Pancreas (tissue), 10 donors: ENCODE measurements around the gene ARPIN. TPM values are rescaled to one million over a fixed set of nuclear protein-coding genes. Genes with fewer than 3 reads are reported as not detected.
"Not testable (repeated sequence)": the region's sequence is repeated elsewhere in the genome, so short reads cannot be mapped to it uniquely, and the experiment has no call there.

Experiments used
- ATAC-seq, 4 donors: fragments of 200-7000 bp; cut with Tn5 transposase; one replicate each; pipeline versions ENCODE4 v1.8.0 to v1.9.1; 2020; ENCODE audit warnings: mild to moderate bottlenecking in 4 of 4, moderate library complexity in 4 of 4
- DNase-seq, 6 donors: peaks; one replicate each; pipeline ENCODE4 v3.0.0-alpha.2; 2020
- FAIRE-seq: peaks from 2 replicates; lab custom pipeline; 2012; peaks lifted over from hg19 to GRCh38; lab: Jason Lieb, UNC
- H3K27ac ChIP-seq, 4 donors: fragments of 200-600 bp; sonication (generic); 1 replicate in 3 of 4; 2 replicates in 1 of 4; pipeline versions ENCODE4 v1.5.0 to v1.8.0; 2020
- H3K27me3 ChIP-seq, 4 donors: fragments of 200-600 bp; one replicate each; pipeline ENCODE4 v1.8.0; 2021
- H3K36me3 ChIP-seq, 3 donors: fragments of 200-600 bp; sonication (generic) in 1 of 3; one replicate each; pipeline versions ENCODE4 v1.5.0 to v1.8.0; 2020 to 2021
- H3K4me1 ChIP-seq, 3 donors: fragments of 200-600 bp; one replicate each; pipeline ENCODE4 v1.8.0; 2021
- H3K4me3 ChIP-seq, 4 donors: fragments of 200-600 bp; sonication (generic) in 2 of 4; one replicate each; pipeline versions ENCODE4 v1.5.0 to v1.8.0; 2020 to 2021
- H3K9me3 ChIP-seq, 4 donors: fragments of 200-600 bp; one replicate each; pipeline ENCODE4 v1.8.0; 2021
- CTCF ChIP-seq, 4 donors: fragments of 200-600 bp; sonication (generic) in 3 of 4; IDR thresholded peaks; one replicate each; pipeline versions ENCODE4 v1.5.0 to v1.8.0; 2021; ENCODE audit warnings: antibody characterized with exemption in 4 of 4
- WGBS, 2 donors: extraction: QIAGEN DNeasy Blood & Tissue Kit; methylation state at CpG; one replicate each; pipeline ENCODE4 v1.1.7; 2013; 5-methylcytosine and 5-hydroxymethylcytosine counted together
- intact Hi-C, 3 donors: fragments of 100-400 bp; cut with DNase I; formaldehyde crosslinking; loops; one replicate each; pipeline versions ENCODE4 v1.11.1 to v1.14.2; 2022
- polyA plus RNA-seq, 2 donors: library from polyadenylated mRNA; stranded (reverse); fragments of 200-250 nt; gene quantifications; one replicate each; pipeline ENCODE4 v1.2.3, GENCODE V29; 2013
- total RNA-seq, 6 donors: library from RNA; stranded (reverse); fragmentation: NEBNext Ultra II Directional in 4 of 6; extraction: Animal tissue kit (Norgen Biotek cat#: 25700) in 4 of 6; gene quantifications; one replicate each; pipeline versions ENCODE4 v1.2.1 to v1.2.4, GENCODE V29; 2021 to 2023
- donor health status: healthy with polysubstance abuse.
- donor health status: DM: no; HTN: no; CAD: no; lungs with moderate emphysema.
- donor health status: DM: no; HTN: no; CAD: no.
- donor health status: control.
- donor health status: control.
- donor health status: Bipolar disorder and iron deficiency.
- donor health status: DM: yes; HTN: yes; CAD: no.
- donor health status: DM: no; HTN: no; CAD: no.
- donor health status: DM: no; HTN: no; CAD: no.
- donor health status: DM: yes; HTN: yes; CAD: no.

The ARPIN gene
- total and polyA plus RNA-seq, 8 donors: 12.6 to 49.8 (median 30.4) TPM

GRCh38 chr15:89948796-89949195 lies 36.0 kb upstream of the ARPIN start:
- DNase-seq (no peak), ATAC-seq (no peak), FAIRE-seq (no peak)
- no peaks in the 10 kb centered on the region for H3K27me3 ChIP-seq
- H3K27ac ChIP-seq: no peak overlapping the region
- no peaks in the 10 kb centered on the region for H3K9me3 ChIP-seq
- intact Hi-C loops: no loop called here
- no peaks in the 10 kb centered on the region for H3K36me3 ChIP-seq
- no peak for TF ChIP-seq CTCF (IDR thresholded peaks at IDR 0.05)
- no peak overlapping the region for H3K4me3 ChIP-seq
- H3K4me1 ChIP-seq: no peaks in the 10 kb centered on the region
- WGBS, 2 donors: 76 to 85% methylated on average over 7 of the region's 7 CpGs

GRCh38 chr15:89947385-89947784 lies 34.6 kb upstream of the ARPIN start:
- Histone ChIP-seq H3K27ac (no peak overlapping the region), H3K4me1 (no peaks in the 10 kb centered on the region), H3K4me3 (no peak overlapping the region), H3K9me3 (no peaks in the 10 kb centered on the region), H3K36me3 (no peaks in the 10 kb centered on the region), H3K27me3 (no peaks in the 10 kb centered on the region)
- no peak for FAIRE-seq
- WGBS, 2 donors: 91 to 92% methylated on average over 3 of the region's 3 CpGs
- TF ChIP-seq CTCF (IDR thresholded peaks at IDR 0.05): no peak
- DNase-seq: no peak
- ATAC-seq: no peak
- intact Hi-C loops: no loop called here

GRCh38 chr15:89946681-89947299 lies 34.0 kb upstream of the ARPIN start:
- DNase-seq: no peak
- no peak for TF ChIP-seq CTCF (IDR thresholded peaks at IDR 0.05)
- intact Hi-C loops: no loop called here
- 83 to 87% methylated on average over 6 of the region's 6 CpGs for WGBS, 2 donors
- Histone ChIP-seq H3K4me3 (no peak overlapping the region), H3K36me3 (no peaks in the 10 kb centered on the region), H3K4me1 (no peaks in the 10 kb centered on the region), H3K9me3 (no peaks in the 10 kb centered on the region), H3K27me3 (no peaks in the 10 kb centered on the region), H3K27ac (no peak overlapping the region)
- ATAC-seq: no peak
- no peak for FAIRE-seq

- ATAC-seq, H3K4me3 ChIP-seq, H3K4me1 ChIP-seq, H3K27me3 ChIP-seq, H3K36me3 ChIP-seq, H3K27ac ChIP-seq, DNase-seq, H3K9me3 ChIP-seq, FAIRE-seq, intact Hi-C loops: not testable (repeated sequence)
- WGBS, 2 donors: 66 to 67% methylated on average over 6 of the region's 6 CpGs
Measured at GRCh38 chr15:89943721-89944120, 31.0 kb upstream of the ARPIN start.

- FAIRE-seq: no peak
- Histone ChIP-seq H3K27ac (no peak overlapping the region), H3K4me3 (no peak overlapping the region), H3K27me3 (no peaks in the 10 kb centered on the region), H3K9me3 (no peaks in the 10 kb centered on the region), H3K4me1 (no peaks in the 10 kb centered on the region), H3K36me3 (no peaks in the 10 kb centered on the region)
- no peak for ATAC-seq
- TF ChIP-seq CTCF (IDR thresholded peaks at IDR 0.05): no peak
- no peak for DNase-seq
- 83 to 88% methylated on average over 3 of the region's 3 CpGs for WGBS, 2 donors
- intact Hi-C loops: no loop called here
Measured at GRCh38 chr15:89939910-89940309, 27.2 kb upstream of the ARPIN start.

GRCh38 chr15:89939377-89939776 lies 26.6 kb upstream of the ARPIN start:
- intact Hi-C loops, H3K27me3 ChIP-seq, DNase-seq, ATAC-seq, H3K9me3 ChIP-seq, H3K36me3 ChIP-seq, H3K4me3 ChIP-seq, FAIRE-seq, H3K4me1 ChIP-seq, H3K27ac ChIP-seq: not testable (repeated sequence)
- 77 to 78% methylated on average over 2 of the region's 2 CpGs for WGBS, 2 donors
